NOMO-1 treated with DMSO at 0.1 percent for 48 hours (cell line): Measurements from ENCODE around the gene SORCS1.
A peak's percentile ranks its signal among the peaks of the same experiment; 100 is the strongest.

Experiments used
- DNase-seq: peaks from one replicate; lab custom pipeline; 2025; ENCODE audit not compliant: unreplicated experiment; lab: John Stamatoyannopoulos, UW

The SORCS1 gene

DNA sequence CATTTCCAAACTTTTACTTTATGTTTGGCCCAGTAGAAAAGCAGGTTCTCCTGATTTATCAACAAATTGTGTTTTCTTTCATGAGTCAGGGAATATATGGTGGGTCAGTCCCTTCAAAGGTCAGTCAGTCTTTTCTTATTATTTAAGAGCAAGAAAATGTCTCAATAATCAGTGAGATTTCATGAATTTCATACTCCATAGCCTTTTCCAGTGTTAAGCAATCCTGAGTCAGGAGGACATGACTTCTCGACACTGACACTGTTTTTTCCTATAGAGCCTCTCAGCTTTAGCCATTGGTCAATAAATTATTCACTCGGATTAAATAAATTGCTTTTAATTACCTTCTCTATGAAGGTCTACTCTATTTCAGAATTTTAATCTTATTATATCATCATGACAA is 334.5 kb downstream of the SORCS1 start:
- no peak for DNase-seq

DNA sequence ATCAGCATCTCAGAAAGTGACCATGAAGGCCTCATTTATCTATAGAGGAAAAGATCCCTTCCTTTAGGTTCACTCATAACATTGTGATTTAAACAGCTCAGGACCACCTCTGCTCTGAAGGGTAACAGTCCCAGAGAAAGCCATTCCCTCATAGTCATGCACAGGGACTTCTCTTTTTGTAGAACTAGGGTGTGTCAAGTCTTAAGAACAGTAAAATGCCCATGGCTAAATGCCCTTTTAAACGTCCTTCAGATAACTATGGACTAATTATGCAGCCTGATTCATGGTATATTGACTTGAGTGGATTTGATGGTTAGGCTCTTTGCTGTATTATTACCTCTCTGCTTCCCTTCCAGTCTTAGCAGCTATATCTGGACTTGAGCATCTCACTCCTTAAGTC is 337.8 kb downstream of the SORCS1 start:
- DNase-seq: peak; percentile 4

DNA sequence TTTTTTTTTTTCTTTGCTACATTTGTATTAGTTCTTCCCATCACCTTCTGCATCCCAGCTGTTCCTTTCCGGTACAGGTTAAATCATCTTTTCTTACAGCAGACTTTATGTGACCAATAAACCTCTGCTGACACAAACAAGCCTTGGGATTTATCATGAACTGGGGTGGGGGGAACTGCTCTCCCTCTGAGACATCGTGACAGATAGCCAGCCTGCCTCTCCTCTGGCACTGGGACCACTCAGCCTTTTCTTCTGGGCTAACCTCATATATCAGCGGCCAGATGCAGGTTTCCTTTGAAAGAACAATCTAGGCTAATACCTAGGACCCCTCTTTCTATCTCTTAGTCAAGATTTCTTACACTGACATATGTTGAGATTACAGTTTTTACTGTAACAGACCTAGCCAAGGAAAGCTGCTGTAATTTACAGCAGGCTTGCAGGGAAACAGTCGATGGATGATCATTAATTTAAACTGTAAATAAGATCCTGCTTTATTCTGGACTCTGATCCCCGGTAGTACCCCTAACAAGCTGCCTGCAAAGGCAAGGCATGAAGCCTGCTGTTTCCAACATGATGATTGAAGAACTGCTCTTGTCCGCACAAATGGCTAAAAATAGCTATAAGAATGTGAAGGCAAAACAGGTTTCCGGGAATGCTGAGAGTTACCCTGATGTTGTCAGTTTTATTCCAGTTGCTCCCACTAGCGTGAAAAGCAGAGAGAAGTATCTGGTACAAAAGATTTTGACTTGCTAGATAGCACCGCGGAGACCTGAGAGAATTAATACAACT is 338.7 kb downstream of the SORCS1 start:
- no peak for DNase-seq

DNA sequence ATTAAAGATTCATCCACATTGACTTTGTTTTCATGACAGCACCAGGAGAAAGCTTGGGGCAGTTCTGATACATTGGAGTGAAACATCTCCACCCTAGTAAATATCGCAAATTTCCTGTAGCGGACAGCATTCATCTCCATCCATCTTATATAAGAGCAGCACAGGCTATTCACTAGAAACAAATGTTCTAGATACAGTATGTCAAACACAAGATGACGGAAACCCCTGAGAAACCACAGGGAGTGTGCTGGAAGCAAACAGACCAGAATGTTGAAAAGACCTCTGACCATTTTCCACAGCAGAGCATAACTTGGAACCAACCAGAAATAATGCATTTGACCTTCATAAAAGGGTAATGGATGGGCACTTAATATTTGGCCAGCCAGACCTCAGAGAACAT is 343.9 kb downstream of the SORCS1 start:
- no peak for DNase-seq

DNA sequence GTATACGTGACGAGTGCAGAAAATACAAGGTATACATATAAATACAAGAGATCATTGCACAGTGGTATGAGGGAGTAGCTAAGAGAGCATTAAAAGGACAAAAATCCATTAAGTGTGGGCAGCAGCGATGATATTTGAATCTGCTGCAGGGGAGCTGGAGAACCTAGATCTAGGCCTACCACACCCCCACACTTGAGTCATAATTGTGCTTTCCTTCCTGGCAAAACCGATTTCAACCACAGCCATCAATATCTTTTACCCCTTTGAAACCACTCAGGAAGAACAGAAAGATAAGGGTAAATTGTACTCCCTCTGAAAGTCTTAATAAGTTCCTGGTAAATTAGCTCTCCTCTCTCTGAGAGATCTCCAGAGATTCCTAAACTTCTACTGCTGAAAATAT is 345.0 kb downstream of the SORCS1 start:
- peak; percentile 58 for DNase-seq

- DNase-seq: no peak
Observed at GRCh38 chr10:106816318-106817085, 348.0 kb downstream of the SORCS1 start.

DNA sequence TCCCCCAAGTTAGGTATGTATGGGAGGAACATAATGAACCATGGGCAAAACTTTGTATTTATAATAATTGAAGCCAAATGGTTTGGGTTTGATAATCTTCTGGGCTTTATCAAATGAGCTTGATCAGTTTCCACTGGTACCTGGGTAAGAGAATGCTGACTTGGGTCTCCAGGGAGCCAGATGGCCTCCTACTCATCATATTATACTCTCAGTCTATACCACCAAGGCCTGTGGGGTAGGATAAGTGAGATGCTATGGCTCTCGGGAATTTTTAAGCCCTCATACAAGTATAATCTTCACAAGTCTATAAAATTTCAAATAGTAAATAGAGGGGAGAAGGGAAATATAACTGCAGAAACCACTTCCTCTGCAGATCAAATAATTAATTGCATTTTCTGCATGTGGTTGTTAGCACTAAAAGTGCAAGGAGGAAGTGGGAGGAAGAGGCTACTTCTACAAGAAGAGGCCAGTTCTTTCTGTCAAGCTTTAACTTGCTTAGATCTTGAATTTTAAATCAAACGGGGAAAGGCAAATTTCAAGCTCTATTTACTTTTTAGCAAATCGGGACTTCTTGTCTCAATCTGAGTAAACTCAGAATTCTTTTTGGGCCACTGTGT is 349.0 kb downstream of the SORCS1 start:
- peak; percentile 64 for DNase-seq

- DNase-seq: no peak
Observed at GRCh38 chr10:106804992-106805582, 359.4 kb downstream of the SORCS1 start.

- DNase-seq: no peak
Observed at GRCh38 chr10:106802949-106803348, 361.6 kb downstream of the SORCS1 start.

DNA sequence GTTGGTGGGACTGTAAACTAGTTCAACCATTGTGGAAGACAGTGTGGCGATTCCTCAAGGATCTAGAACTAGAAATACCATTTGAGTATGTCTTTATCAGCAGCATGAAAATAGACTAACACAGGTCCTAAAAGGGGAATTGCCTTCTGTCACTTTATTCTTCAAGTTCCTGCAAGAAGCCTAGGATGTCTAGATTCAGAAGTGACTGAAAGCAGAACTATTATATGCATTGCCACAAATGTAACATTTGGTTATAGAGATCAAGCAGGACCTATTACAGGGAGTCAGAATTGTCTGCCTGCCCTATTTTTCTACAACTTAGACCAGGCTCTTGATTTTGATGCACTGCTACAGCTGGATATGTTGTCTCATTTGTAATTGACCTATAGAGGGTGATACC is 364.7 kb downstream of the SORCS1 start:
- DNase-seq: peak; percentile 82

- DNase-seq: peak; percentile 70
Observed at GRCh38 chr10:106795619-106796018, 368.9 kb downstream of the SORCS1 start.

GRCh38 chr10:106793617-106794016 is 370.9 kb downstream of the SORCS1 start:
- DNase-seq: no peak

DNA sequence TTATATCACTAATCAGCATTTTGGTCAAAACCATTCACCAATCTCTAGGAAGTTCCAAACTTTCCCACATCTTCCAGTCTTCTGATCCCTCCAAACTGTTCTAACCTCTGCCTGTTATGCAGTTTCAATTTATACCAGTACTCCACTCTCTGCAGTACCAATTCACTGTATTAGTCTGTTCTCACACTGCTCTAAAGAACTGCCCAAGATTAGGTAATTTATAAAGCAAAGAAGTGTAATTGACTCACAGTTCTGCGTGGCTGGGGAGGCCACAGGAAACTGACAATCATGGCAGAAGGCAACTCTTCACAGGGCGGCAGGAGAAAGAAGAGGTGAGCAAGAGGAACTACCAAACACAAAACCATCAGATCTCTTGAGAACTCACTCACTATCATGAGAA is 374.9 kb downstream of the SORCS1 start:
- DNase-seq: no peak

GRCh38 chr10:106788982-106789381 is 375.5 kb downstream of the SORCS1 start:
- DNase-seq: no peak

DNA sequence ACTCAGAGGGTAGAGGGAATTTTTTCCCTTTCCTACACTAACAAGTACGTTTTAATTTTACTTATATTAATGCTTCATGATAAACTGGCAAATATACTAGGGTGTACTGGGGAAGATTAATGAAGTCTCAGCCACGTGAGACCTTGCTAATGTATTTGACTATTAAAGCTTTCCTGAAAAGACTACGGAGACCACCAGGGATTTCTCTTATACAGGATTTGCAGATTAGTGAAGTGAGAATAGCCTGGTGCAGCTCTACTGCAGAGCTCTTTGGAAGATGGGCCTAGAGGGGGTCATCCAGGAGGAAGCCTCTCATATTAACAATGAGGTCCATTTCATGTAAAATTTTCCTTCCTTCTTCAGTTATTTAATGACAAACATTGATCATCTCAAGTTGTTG is 379.0 kb downstream of the SORCS1 start:
- DNase-seq: no peak

DNA sequence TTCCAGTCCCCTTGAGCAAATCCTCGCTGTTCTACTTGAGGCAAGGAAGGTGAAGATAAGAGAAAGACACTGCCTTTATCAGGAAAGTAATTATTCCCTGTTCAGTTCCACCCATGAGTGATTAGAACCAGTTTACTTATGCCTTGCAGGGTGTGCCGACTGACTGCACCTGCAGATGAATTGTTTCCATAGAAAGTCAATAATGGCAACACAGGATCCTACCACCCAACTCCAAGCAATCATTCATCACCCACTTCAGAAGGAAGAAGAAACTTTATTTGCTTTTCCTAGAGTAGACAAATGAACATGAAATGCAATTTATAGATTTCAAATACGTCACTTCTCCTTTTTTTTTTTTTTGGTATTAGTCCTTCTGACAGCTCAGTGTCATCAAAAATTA is 383.9 kb downstream of the SORCS1 start:
- DNase-seq: peak; percentile 1

DNA sequence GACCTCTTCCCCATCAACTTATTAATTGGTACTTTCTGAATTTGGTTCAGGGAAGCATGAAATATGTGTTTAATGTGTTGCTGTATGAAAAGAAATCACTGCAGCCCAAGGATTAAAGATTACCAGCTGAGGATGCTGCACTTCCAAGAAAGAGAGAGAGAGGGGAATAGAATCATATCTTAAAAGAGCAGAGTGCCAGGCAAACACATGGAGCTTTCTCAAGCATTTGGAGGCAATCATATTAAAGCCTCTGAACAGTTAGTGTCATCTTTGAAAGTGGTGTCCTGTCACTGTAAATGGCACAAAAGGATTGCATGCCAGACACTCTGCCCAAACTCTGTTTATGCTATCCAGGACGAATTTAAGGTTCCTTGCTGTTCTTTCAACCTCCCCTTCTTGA is 386.7 kb downstream of the SORCS1 start:
- DNase-seq: no peak

GRCh38 chr10:106775127-106775526 is 389.4 kb downstream of the SORCS1 start:
- no peak for DNase-seq

GRCh38 chr10:106772957-106773356 is 391.5 kb downstream of the SORCS1 start:
- no peak for DNase-seq

DNA sequence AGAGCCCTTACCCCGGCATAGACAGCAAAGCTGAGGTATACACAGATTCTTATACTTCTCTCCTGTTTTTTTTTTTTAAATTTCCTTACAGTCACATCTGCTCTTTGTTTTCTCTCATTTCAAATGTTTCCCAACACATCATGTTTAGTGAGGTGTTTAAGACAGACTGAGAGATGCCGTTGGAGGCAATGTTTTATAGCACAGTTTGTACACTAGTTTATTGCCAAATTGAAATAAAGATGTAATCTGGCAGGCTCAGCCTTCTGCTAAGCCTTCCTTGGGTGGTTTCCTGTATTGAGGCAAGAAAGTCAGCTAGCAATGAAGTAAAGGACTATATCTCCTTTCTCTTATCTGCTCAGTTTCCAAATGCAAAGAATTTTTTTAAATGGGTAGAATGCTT is 393.4 kb downstream of the SORCS1 start:
- DNase-seq: no peak

GRCh38 chr10:106768204-106768603 is 396.3 kb downstream of the SORCS1 start:
- no peak for DNase-seq

GRCh38 chr10:106765928-106766327 is 398.6 kb downstream of the SORCS1 start:
- no peak for DNase-seq
